SKM-1 treated with dmso at 0.1 percent for 144 hours (cell line): Measurements from ENCODE around the gene NUDT6.

Experiments used
- DNase-seq: peaks from one replicate; lab custom pipeline; 2025; ENCODE audit not compliant: unreplicated experiment; lab: John Stamatoyannopoulos, UW

NUDT6 gene

GRCh38 chr4:122914938-122915337 is 7.5 kb downstream of the NUDT6 start:
- DNase-seq: no peak

- DNase-seq: no peak
Observed at GRCh38 chr4:122914292-122914904, 8.0 kb downstream of the NUDT6 start.

GRCh38 chr4:122912810-122913575 is 9.4 kb downstream of the NUDT6 start:
- no peak for DNase-seq

GRCh38 chr4:122911588-122911987 is 10.8 kb downstream of the NUDT6 start:
- DNase-seq: no peak

GRCh38 chr4:122909683-122910082 is 12.7 kb downstream of the NUDT6 start:
- DNase-seq: no peak

GRCh38 chr4:122908223-122908622 is 14.2 kb downstream of the NUDT6 start:
- no peak for DNase-seq

GRCh38 chr4:122906859-122907305 is 15.5 kb downstream of the NUDT6 start:
- no peak for DNase-seq

GRCh38 chr4:122903766-122904288 is 18.6 kb downstream of the NUDT6 start:
- no peak for DNase-seq

- DNase-seq: no peak
Observed at GRCh38 chr4:122901247-122902010, 21.0 kb downstream of the NUDT6 start.

- DNase-seq: no peak
Observed at GRCh38 chr4:122900314-122900713, 22.1 kb downstream of the NUDT6 start.

GRCh38 chr4:122899682-122900081 is 22.7 kb downstream of the NUDT6 start:
- DNase-seq: no peak

GRCh38 chr4:122898370-122899150 is 23.8 kb downstream of the NUDT6 start:
- DNase-seq: no peak

GRCh38 chr4:122896270-122896669 is 26.1 kb downstream of the NUDT6 start:
- DNase-seq: no peak

GRCh38 chr4:122895336-122895995 is 26.9 kb downstream of the NUDT6 start:
- no peak for DNase-seq

GRCh38 chr4:122894827-122895226 is 27.6 kb downstream of the NUDT6 start:
- DNase-seq: no peak

GRCh38 chr4:122890147-122890795 is 32.1 kb downstream of the NUDT6 start:
- DNase-seq: no peak

- DNase-seq: no peak
Observed at GRCh38 chr4:122889726-122890125, 32.7 kb downstream of the NUDT6 start.

GRCh38 chr4:122884499-122884898 is 37.9 kb downstream of the NUDT6 start:
- DNase-seq: no peak

- no peak for DNase-seq
Observed at GRCh38 chr4:122882857-122883735, 39.3 kb downstream of the NUDT6 start.
